HepG2 (cell line): Measurements from ENCODE around the gene GFPT1. TPM values are rescaled to one million over a fixed set of nuclear protein-coding genes. Genes with fewer than 3 reads are reported as not detected.
"Not testable (repeated sequence)": the region's sequence is repeated elsewhere in the genome, so short reads cannot be mapped to it uniquely, and the experiment has no call there.

Source experiments
- ATAC-seq: fragments of 200-7000 bp; cut with Tn5 transposase; 3 replicates; pipeline ENCODE4 v1.9.1; 2020; ENCODE audit warnings: mild to moderate bottlenecking, moderate library complexity
- BruUV-seq: library from RNA; stranded (reverse); fragments of 400-500 nt; replicated peaks from 2 replicates; lab custom pipeline; 2021; lab: Mats Ljungman, UMichigan
- CTCF ChIA-PET: fragments of 300-600 bp; formaldehyde crosslinking; extraction: SDS; loops from one replicate; lab custom pipeline; 2021; ENCODE audit warnings: low total read pairs, inconsistent platforms, low intra/inter-chr PET ratio; lab: Yijun Ruan, JAX
- POLR2A ChIA-PET: fragments of 350-600 bp; sonication (Branson Sonifier 250); formaldehyde crosslinking; loops from one replicate; lab custom pipeline; 2020; ENCODE audit warnings: antibody characterized with exemption, inconsistent platforms; lab: Yijun Ruan, JAX
- DNase-seq: peaks from one replicate; pipeline ENCODE4 v3.0.0-alpha.2; 2015; ENCODE audit warnings: low spot score
- FAIRE-seq: peaks from 3 replicates; lab custom pipeline; 2011; peaks lifted over from hg19 to GRCh38; lab: Jason Lieb, UNC
- H2AFZ ChIP-seq: one replicate; pipeline ENCODE4 v1.6.1; 2011; ENCODE audit warnings: low read length, inconsistent platforms
- H3K27ac ChIP-seq: fragments of 300-600 bp; 3 replicates; pipeline ENCODE4 v1.8.0; 2011; ENCODE audit warnings: mixed run types, mild to moderate bottlenecking, mixed read lengths, low read length, inconsistent platforms; ENCODE audit not compliant: insufficient read depth; ENCODE audit errors: extremely low read length
- H3K27me3 ChIP-seq, 2 experiments: fragments of 200-600 bp in 1 of 2; 2 replicates in 1 of 2; 3 replicates in 1 of 2; pipeline versions ENCODE4 v1.6.0 to v1.8.0; 2011; ENCODE audit warnings: low read length in 2 of 2, mild to moderate bottlenecking in 2 of 2, moderate library complexity in 2 of 2, inconsistent platforms in 1 of 2; ENCODE audit not compliant: insufficient read depth in 2 of 2, control insufficient read depth in 1 of 2
- H3K36me3 ChIP-seq, 2 experiments: fragments of 200-600 bp in 1 of 2; replicated peaks in 1 of 2; 2 replicates in 1 of 2; 3 replicates in 1 of 2; pipeline versions ENCODE4 v1.5.1 to v1.8.0; 2011; ENCODE audit warnings: low read length in 2 of 2, inconsistent platforms in 1 of 2; ENCODE audit not compliant: insufficient read depth in 2 of 2, control insufficient read depth in 1 of 2
- H3K4me1 ChIP-seq: 2 replicates; pipeline ENCODE4 v1.5.1; 2012; ENCODE audit warnings: low read length, inconsistent platforms; ENCODE audit not compliant: insufficient read depth
- H3K4me2 ChIP-seq: 2 replicates; pipeline ENCODE4 v1.6.0; 2011; ENCODE audit warnings: low read depth, low read length, inconsistent platforms
- H3K4me3 ChIP-seq, 3 experiments: fragments of 200-600 bp in 1 of 3; sonication (generic), shearing (Covaris generic) in 1 of 3; replicated peaks in 1 of 3; 2 replicates each; pipeline ENCODE4 v1.5.1; 2011 to 2016; ENCODE audit warnings: low read length in 3 of 3, inconsistent platforms in 2 of 3, low read depth in 2 of 3, mild to moderate bottlenecking in 2 of 3, control low read depth in 1 of 3, mixed read lengths in 1 of 3; ENCODE audit not compliant: insufficient read depth in 1 of 3
- H3K79me2 ChIP-seq: one replicate; pipeline ENCODE4 v1.6.1; 2011; ENCODE audit warnings: low read length, inconsistent platforms; ENCODE audit not compliant: insufficient read depth
- H3K9ac ChIP-seq: 2 replicates; pipeline ENCODE4 v1.6.0; 2011; ENCODE audit warnings: mild to moderate bottlenecking, low read depth, low read length, inconsistent platforms; ENCODE audit not compliant: insufficient read depth
- H3K9me3 ChIP-seq: 2 replicates; pipeline ENCODE4 v1.5.1; 2012; ENCODE audit warnings: mild to moderate bottlenecking, low read length
- H4K20me1 ChIP-seq: 2 replicates; pipeline ENCODE4 v1.6.0; 2011; ENCODE audit warnings: inconsistent platforms, mild to moderate bottlenecking, low read length, moderate library complexity; ENCODE audit not compliant: insufficient read depth
- AGO1 ChIP-seq: fragments of 200-400 bp; formaldehyde crosslinking; IDR thresholded peaks from 2 replicates; pipeline ENCODE4 v1.6.1; 2017; ENCODE audit warnings: mild to moderate bottlenecking, low read depth, low read length, moderate library complexity; ENCODE audit not compliant: poor library complexity, severe bottlenecking
- HNRNPUL1 ChIP-seq: fragments of 200-400 bp; formaldehyde crosslinking; IDR thresholded peaks from 2 replicates; pipeline ENCODE4 v1.6.1; 2017; ENCODE audit warnings: low read depth, mild to moderate bottlenecking, low read length, moderate library complexity
- KLF9 ChIP-seq: IDR thresholded peaks from 2 replicates; pipeline ENCODE4 v1.6.1; 2016; ENCODE audit warnings: low read depth
- NFE2 ChIP-seq: sonication (generic); formaldehyde crosslinking; IDR thresholded peaks from 2 replicates; pipeline ENCODE4 v1.4.0; 2020; ENCODE audit warnings: missing genetic modification reagents
- PPARG ChIP-seq: conservative IDR thresholded peaks from 2 replicates; pipeline ENCODE4 v1.6.1; 2016; ENCODE audit warnings: missing biosample characterization, missing genetic modification reagents
- PREB ChIP-seq: sonication (generic); formaldehyde crosslinking; IDR thresholded peaks from 2 replicates; pipeline ENCODE4 v1.4.0; 2020; ENCODE audit warnings: missing genetic modification reagents
- SMARCC2 ChIP-seq: fragments of 450-650 bp; IDR thresholded peaks from 2 replicates; pipeline ENCODE4 v1.6.1; 2017; ENCODE audit warnings: antibody characterized with exemption, mild to moderate bottlenecking
- SRY ChIP-seq: sonication (generic); formaldehyde crosslinking; IDR thresholded peaks from 2 replicates; pipeline ENCODE4 v1.8.0; 2022; ENCODE audit warnings: mild to moderate bottlenecking, missing genetic modification reagents
- ZFP36L2 ChIP-seq: sonication (generic); formaldehyde crosslinking; IDR thresholded peaks from 2 replicates; pipeline ENCODE4 v1.4.0; 2020; ENCODE audit warnings: missing genetic modification reagents
- ZFP41 ChIP-seq: sonication (generic); formaldehyde crosslinking; IDR thresholded peaks from 2 replicates; pipeline ENCODE4 v1.4.0; 2020; ENCODE audit warnings: mild to moderate bottlenecking, missing genetic modification reagents, borderline replicate concordance
- ZFYVE20 ChIP-seq: sonication (generic); formaldehyde crosslinking; IDR thresholded peaks from 2 replicates; pipeline ENCODE4 v1.8.0; 2023; ENCODE audit warnings: low read depth, mild to moderate bottlenecking, moderate library complexity, missing genetic modification reagents, borderline replicate concordance
- ZNF383 ChIP-seq: sonication (generic); formaldehyde crosslinking; IDR thresholded peaks from 2 replicates; pipeline ENCODE4 v1.4.0; 2020; ENCODE audit warnings: missing genetic modification reagents, mild to moderate bottlenecking, borderline replicate concordance
- ZNF607 ChIP-seq: sonication (generic); formaldehyde crosslinking; IDR thresholded peaks from 2 replicates; pipeline ENCODE4 v1.5.1; 2020; ENCODE audit warnings: missing genetic modification reagents, mild to moderate bottlenecking, borderline replicate concordance
- whole genome bisulfite sequencing: methylation state at CpG from one replicate; pipeline ENCODE4 v1.1.6; 2017; ENCODE audit warnings: low lambda C conversion rate; 5-methylcytosine and 5-hydroxymethylcytosine counted together
- in situ Hi-C: cut with HindIII; loops from 2 replicates; pipeline ENCODE4 v1.10.0; 2017; ENCODE audit warnings: low pct_unique_long_range_greater_than_20kb; ENCODE audit not compliant: extremely low pct_ligation_motif_present
- intact Hi-C: fragments of 100-400 bp; cut with micrococcal nuclease; formaldehyde crosslinking; loops from one replicate; pipeline ENCODE4 v1.10.0; 2022; ENCODE audit not compliant: unreplicated experiment
- polyA plus RNA-seq, 8 experiments: library from polyadenylated mRNA; depleted of rRNA in 3 of 8; stranded (reverse) in 7 of 8; unstranded in 1 of 8; fragments of >200 nt; fragmentation: Illumina TruSeq in 4 of 8; extraction: Trizol in 4 of 8; gene quantifications; 2 replicates each; pipeline versions ENCODE4 v1.2.1 to v1.2.3, GENCODE V29; 2011 to 2016; ENCODE audit warnings: low read depth in 4 of 8, missing spikeins in 1 of 8, mixed read lengths in 1 of 8; ENCODE audit not compliant: insufficient read depth in 1 of 8
- total RNA-seq, 5 experiments: library from RNA; depleted of rRNA; stranded (reverse); fragments of >200 nt; fragmentation: Illumina TruSeq; extraction: Trizol; gene quantifications; 2 replicates each; pipeline ENCODE4 v1.2.3, GENCODE V29; 2016; ENCODE audit warnings: low read depth in 1 of 5
- TF ChIP-seq, protein P1 (sequence below): sonication (generic); formaldehyde crosslinking; IDR thresholded peaks from 2 replicates; pipeline ENCODE4 v1.4.0; 2020; ENCODE audit warnings: missing genetic modification reagents, borderline replicate concordance

The GFPT1 gene
- total and polyA plus RNA-seq, 2 of the 13 experiments (the other 11 are each of a cell fraction or from before 2014, with no cell fraction given) = 24.0 to 84.9 TPM

DNA sequence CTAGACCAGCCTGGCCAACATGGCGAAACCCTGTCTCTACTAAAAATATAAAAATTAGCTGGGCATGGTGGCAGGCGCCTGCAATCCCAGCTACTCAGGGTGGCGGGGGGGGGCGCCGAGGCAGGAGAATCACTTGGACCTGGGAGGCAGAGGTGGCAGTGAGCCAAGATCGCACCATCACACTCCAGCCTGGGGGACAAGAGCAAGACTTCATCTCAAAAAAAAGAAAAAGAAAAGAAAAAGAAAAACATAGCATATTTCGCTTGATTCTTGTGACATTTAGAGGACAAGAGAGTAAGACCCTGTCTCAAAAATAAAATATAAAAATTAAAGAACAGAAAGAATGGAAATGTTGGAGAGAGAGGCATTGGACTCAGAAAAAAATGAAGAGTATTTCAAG lies 32.1 kb upstream of the GFPT1 start:
- H2AFZ ChIP-seq, H3K4me1 ChIP-seq, H4K20me1 ChIP-seq, H3K27me3 ChIP-seq, H3K4me3 ChIP-seq, in situ Hi-C loops, BruUV-seq, H3K4me2 ChIP-seq, CTCF ChIA-PET, H3K27ac ChIP-seq, FAIRE-seq, intact Hi-C loops, H3K9ac ChIP-seq, H3K79me2 ChIP-seq, DNase-seq, ATAC-seq, H3K9me3 ChIP-seq, POLR2A ChIA-PET: not testable (repeated sequence)
- 84% methylated on average over 7 of the region's 7 CpGs for WGBS
- peaks cover 13 to 46% of the 10 kb centered on the region in 2 experiments; a peak in 4 of 5 replicates for H3K36me3 ChIP-seq

- no peak for FAIRE-seq
- Histone ChIP-seq H3K9me3 (no peaks in the 10 kb centered on the region), H3K27me3 (no peaks in the 10 kb centered on the region; a peak in 1 of 5 replicates), H4K20me1 (no peaks in the 10 kb centered on the region), H3K4me1 (no peaks in the 10 kb centered on the region), H3K4me3 (no peak overlapping the region), H3K9ac (no peak overlapping the region), H3K4me2 (no peak overlapping the region), H2AFZ (no peak overlapping the region), H3K79me2 (no peaks in the 10 kb centered on the region), H3K27ac (no peak overlapping the region), H3K36me3 (peaks cover 12 to 51% of the 10 kb centered on the region in 2 experiments; a peak in 4 of 5 replicates)
- no peak for DNase-seq
- BruUV-seq = no TSS peak
- WGBS = 31% methylated on average over 1 of the region's 1 CpG
- intact Hi-C loops (no loop called here), in situ Hi-C loops (no loop called here)
- ChIA-PET CTCF (no interaction called here), POLR2A (no interaction called here)
- no peak for ATAC-seq
- TF ChIP-seq ZNF383 = no peak
- TF ChIP-seq HNRNPUL1 = no peak
- TF ChIP-seq PREB (CRISPR knock-in tag) = no peak
- TF ChIP-seq NFE2 (CRISPR knock-in tag) = no peak
- TF ChIP-seq ZFP36L2 (CRISPR knock-in tag) = no peak
- TF ChIP-seq SRY (CRISPR knock-in tag) = no peak
- no peak for TF ChIP-seq KLF9 (CRISPR knock-in tag)
- TF ChIP-seq ZFP41 (CRISPR knock-in tag) = no peak
- TF ChIP-seq, protein P1, sequence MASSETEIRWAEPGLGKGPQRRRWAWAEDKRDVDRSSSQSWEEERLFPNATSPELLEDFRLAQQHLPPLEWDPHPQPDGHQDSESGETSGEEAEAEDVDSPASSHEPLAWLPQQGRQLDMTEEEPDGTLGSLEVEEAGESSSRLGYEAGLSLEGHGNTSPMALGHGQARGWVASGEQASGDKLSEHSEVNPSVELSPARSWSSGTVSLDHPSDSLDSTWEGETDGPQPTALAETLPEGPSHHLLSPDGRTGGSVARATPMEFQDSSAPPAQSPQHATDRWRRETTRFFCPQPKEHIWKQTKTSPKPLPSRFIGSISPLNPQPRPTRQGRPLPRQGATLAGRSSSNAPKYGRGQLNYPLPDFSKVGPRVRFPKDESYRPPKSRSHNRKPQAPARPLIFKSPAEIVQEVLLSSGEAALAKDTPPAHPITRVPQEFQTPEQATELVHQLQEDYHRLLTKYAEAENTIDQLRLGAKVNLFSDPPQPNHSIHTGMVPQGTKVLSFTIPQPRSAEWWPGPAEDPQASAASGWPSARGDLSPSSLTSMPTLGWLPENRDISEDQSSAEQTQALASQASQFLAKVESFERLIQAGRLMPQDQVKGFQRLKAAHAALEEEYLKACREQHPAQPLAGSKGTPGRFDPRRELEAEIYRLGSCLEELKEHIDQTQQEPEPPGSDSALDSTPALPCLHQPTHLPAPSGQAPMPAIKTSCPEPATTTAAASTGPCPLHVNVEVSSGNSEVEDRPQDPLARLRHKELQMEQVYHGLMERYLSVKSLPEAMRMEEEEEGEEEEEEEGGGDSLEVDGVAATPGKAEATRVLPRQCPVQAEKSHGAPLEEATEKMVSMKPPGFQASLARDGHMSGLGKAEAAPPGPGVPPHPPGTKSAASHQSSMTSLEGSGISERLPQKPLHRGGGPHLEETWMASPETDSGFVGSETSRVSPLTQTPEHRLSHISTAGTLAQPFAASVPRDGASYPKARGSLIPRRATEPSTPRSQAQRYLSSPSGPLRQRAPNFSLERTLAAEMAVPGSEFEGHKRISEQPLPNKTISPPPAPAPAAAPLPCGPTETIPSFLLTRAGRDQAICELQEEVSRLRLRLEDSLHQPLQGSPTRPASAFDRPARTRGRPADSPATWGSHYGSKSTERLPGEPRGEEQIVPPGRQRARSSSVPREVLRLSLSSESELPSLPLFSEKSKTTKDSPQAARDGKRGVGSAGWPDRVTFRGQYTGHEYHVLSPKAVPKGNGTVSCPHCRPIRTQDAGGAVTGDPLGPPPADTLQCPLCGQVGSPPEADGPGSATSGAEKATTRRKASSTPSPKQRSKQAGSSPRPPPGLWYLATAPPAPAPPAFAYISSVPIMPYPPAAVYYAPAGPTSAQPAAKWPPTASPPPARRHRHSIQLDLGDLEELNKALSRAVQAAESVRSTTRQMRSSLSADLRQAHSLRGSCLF (CRISPR knock-in tag) = no peak
- no peak for TF ChIP-seq ZNF607 (CRISPR knock-in tag)
- TF ChIP-seq SMARCC2 = no peak
- no peak for TF ChIP-seq PPARG (CRISPR knock-in tag)
- no peak for TF ChIP-seq ZFYVE20
- TF ChIP-seq AGO1 = no peak
Observed at GRCh38 chr2:69416147-69416546, 29.1 kb upstream of the GFPT1 start.
